ENCODE measurements around the gene ZNF844.

- TF ChIP-seq CTCF (optimal IDR thresholded peaks at IDR 0.05 in 1 of 3, IDR thresholded peaks at IDR 0.05 in 1 of 3, conservative IDR thresholded peaks at IDR 0.05 in 1 of 3; ENCODE audit: extremely low read depth in 1 of 3, insufficient read depth in 2 of 3, low read length in 3 of 3) (no peak), EZH2 (IDR thresholded peaks at IDR 0.05; ENCODE audit: low read length) (no peak)
These were observed 16.7 kb upstream of the ZNF844 start for GRCh38 chr19:12047868-12048267.
